Upper lobe of left lung (tissue), 6 donors: ENCODE data around the gene TBC1D8. TPM values are rescaled to one million over a fixed set of nuclear protein-coding genes. Genes with fewer than 3 reads are reported as not detected.

Experiments used
- ATAC-seq, 2 donors: fragments of 200-7000 bp; cut with Tn5 transposase; one replicate each; pipeline ENCODE4 v1.9.1; 2022; ENCODE audit warnings: mild to moderate bottlenecking in 2 of 2, moderate library complexity in 2 of 2; ENCODE audit not compliant: low FRiP score in 2 of 2
- DNase-seq, 2 donors: peaks; one replicate each; pipeline ENCODE4 v3.0.0-alpha.2; 2019 to 2020
- H3K27ac ChIP-seq, 4 donors: fragments of 200-600 bp; sonication (generic); one replicate each; pipeline ENCODE4 v1.5.1; 2016 to 2019
- H3K27me3 ChIP-seq, 4 donors: fragments of 200-600 bp; sonication (generic); one replicate each; pipeline ENCODE4 v1.5.1; 2017 to 2019
- H3K36me3 ChIP-seq, 4 donors: fragments of 200-600 bp; sonication (generic); one replicate each; pipeline ENCODE4 v1.5.1; 2016 to 2019
- H3K4me1 ChIP-seq, 4 donors: fragments of 200-600 bp; sonication (generic); one replicate each; pipeline ENCODE4 v1.5.1; 2018 to 2019
- H3K4me3 ChIP-seq, 4 donors: fragments of 200-600 bp; sonication (generic); one replicate each; pipeline ENCODE4 v1.5.1; 2017 to 2019; ENCODE audit warnings: mild to moderate bottlenecking in 2 of 4, moderate library complexity in 1 of 4
- H3K9me3 ChIP-seq, 4 donors: fragments of 200-600 bp; sonication (generic); one replicate each; pipeline ENCODE4 v1.5.1; 2018 to 2019
- CTCF ChIP-seq, 6 experiments: fragments of 450-650 bp in 4 of 6; fragments of 200-600 bp in 2 of 6; sonication (generic) in 2 of 6; IDR thresholded peaks; one replicate each; pipeline ENCODE4 v1.5.1; 2016 to 2019; ENCODE audit warnings: antibody characterized with exemption in 6 of 6
- EP300 ChIP-seq, 4 donors: sonication (generic); formaldehyde crosslinking; IDR thresholded peaks; one replicate each; pipeline ENCODE4 v1.5.1; 2017; ENCODE audit warnings: antibody characterized with exemption in 4 of 4, control low read depth in 2 of 4
- POLR2A ChIP-seq, 4 donors: fragments of 450-650 bp; IDR thresholded peaks; one replicate each; pipeline ENCODE4 v1.5.1; 2016 to 2017; ENCODE audit warnings: antibody characterized with exemption in 4 of 4, mild to moderate bottlenecking in 2 of 4
- POLR2AphosphoS5 ChIP-seq, 2 donors: sonication (generic); formaldehyde crosslinking; IDR thresholded peaks; one replicate each; pipeline ENCODE4 v1.5.1; 2017; ENCODE audit warnings: antibody characterized with exemption in 2 of 2
- WGBS, 2 donors: methylation state at CpG; one replicate each; pipeline ENCODE4 v1.1.5; 2017 to 2018; 5-methylcytosine and 5-hydroxymethylcytosine counted together
- total RNA-seq, 6 donors: library from RNA; depleted of rRNA in 4 of 6; stranded (reverse); fragments of >200 nt in 4 of 6; gene quantifications; one replicate each; pipeline versions ENCODE4 v1.1.0 to v1.2.1, GENCODE V29; 2016 to 2021
- donor health status: DM: no; HTN: no; CAD: no; lungs with moderate emphysema.
- donor health status: DM: no; HTN: yes; CAD: no; lungs with severe emphysema.

Gene TBC1D8
- total RNA-seq, 6 donors from 2014 or later = 21.0 to 133 (median 56.8) TPM

DNA sequence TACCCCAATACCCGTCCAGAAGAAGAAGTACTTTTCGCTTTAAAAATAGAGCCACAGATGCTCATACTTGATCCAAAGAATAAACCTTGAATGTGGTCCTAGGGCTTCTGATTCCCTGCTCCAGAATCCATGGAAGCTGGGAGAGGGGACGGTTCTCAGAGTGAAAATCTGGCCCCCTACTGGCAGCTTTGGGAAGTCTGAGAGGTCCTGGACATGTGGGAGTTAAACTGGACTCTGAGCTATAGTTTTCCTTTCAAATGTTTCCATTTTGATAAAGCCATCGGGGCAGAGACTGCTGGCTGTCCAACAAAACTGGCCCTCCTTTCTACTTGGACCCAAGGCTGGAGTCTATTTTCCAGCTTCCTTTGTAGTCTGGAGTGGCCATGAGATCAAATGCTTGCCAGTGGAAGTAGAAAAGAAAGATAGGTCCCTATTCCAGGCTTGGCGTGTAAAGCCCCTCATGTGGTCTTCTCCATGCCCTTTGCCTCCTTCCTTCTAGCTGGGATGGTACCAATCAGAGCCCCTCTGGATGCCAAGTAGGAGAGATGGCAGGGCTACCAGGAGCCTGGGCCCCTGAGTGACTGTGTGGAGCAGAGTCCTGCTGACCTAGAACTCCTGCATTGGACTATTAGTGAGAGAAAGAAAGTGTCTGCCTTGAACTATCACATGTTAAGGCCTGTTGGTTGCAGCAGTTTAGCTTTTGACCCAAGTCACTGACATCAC is 37.7 kb upstream of the TBC1D8 start:
- TF ChIP-seq CTCF (IDR thresholded peaks at IDR 0.05) (peak in 4 of 6 experiments; percentile 19 to 41 (median 28)), EP300 (IDR thresholded peaks at IDR 0.05) (no peak), POLR2AphosphoS5 (IDR thresholded peaks at IDR 0.05) (no peak), POLR2A (IDR thresholded peaks at IDR 0.05) (no peak)
- 67 to 69% methylated on average over 5 of the region's 5 CpGs for WGBS, 2 donors
- Histone ChIP-seq H3K4me3 (no peak overlapping the region), H3K9me3 (peaks cover 0 to 3% (median 0%) of the 10 kb centered on the region in 4 donors), H3K4me1 (no peaks in the 10 kb centered on the region), H3K36me3 (no peaks in the 10 kb centered on the region), H3K27me3 (no peaks in the 10 kb centered on the region), H3K27ac (no peak overlapping the region)
- DNase-seq (no peak), ATAC-seq (no peak)

- 69 to 87% methylated on average over 2 of the region's 2 CpGs for WGBS, 2 donors
- no peak for DNase-seq
- no peaks in the 10 kb centered on the region for H3K4me1 ChIP-seq
- no peak overlapping the region for H3K4me3 ChIP-seq
- no peak overlapping the region for H3K27ac ChIP-seq
- no peaks in the 10 kb centered on the region for H3K36me3 ChIP-seq
- peaks cover 0 to 3% (median 0%) of the 10 kb centered on the region in 4 donors for H3K9me3 ChIP-seq
- no peaks in the 10 kb centered on the region for H3K27me3 ChIP-seq
- no peak for TF ChIP-seq POLR2A (IDR thresholded peaks at IDR 0.05)
- ATAC-seq = no peak
These were observed 35.9 kb upstream of the TBC1D8 start for GRCh38 chr2:101187131-101187530.

- no peak for ATAC-seq
- Histone ChIP-seq H3K27ac (no peak overlapping the region), H3K27me3 (no peaks in the 10 kb centered on the region), H3K4me1 (no peaks in the 10 kb centered on the region), H3K4me3 (no peak overlapping the region), H3K36me3 (no peaks in the 10 kb centered on the region), H3K9me3 (peaks cover 0 to 3% (median 0%) of the 10 kb centered on the region in 4 donors)
- DNase-seq = no peak
- 92% methylated on average over 3 of the region's 3 CpGs for WGBS, 2 donors
- no peak for TF ChIP-seq POLR2A (IDR thresholded peaks at IDR 0.05)
- no peak for TF ChIP-seq CTCF (IDR thresholded peaks at IDR 0.05)
- no peak for TF ChIP-seq POLR2AphosphoS5 (IDR thresholded peaks at IDR 0.05)
- TF ChIP-seq EP300 (IDR thresholded peaks at IDR 0.05) = no peak
These were observed 34.5 kb upstream of the TBC1D8 start for GRCh38 chr2:101185656-101186055.

- ATAC-seq = no peak
- no peaks in the 10 kb centered on the region for H3K4me1 ChIP-seq
- H3K27ac ChIP-seq = no peak overlapping the region
- WGBS, 2 donors = 80 to 88% methylated on average over 4 of the region's 4 CpGs
- TF ChIP-seq EP300 (IDR thresholded peaks at IDR 0.05) = no peak
- TF ChIP-seq POLR2AphosphoS5 (IDR thresholded peaks at IDR 0.05) = no peak
- no peak for TF ChIP-seq POLR2A (IDR thresholded peaks at IDR 0.05)
- no peak for TF ChIP-seq CTCF (IDR thresholded peaks at IDR 0.05)
- DNase-seq = no peak
- H3K27me3 ChIP-seq = no peaks in the 10 kb centered on the region
- H3K36me3 ChIP-seq = no peaks in the 10 kb centered on the region
- H3K9me3 ChIP-seq = peaks cover 0 to 3% (median 0%) of the 10 kb centered on the region in 4 donors
- no peak overlapping the region for H3K4me3 ChIP-seq
These were observed 33.9 kb upstream of the TBC1D8 start for GRCh38 chr2:101185085-101185484.

DNA sequence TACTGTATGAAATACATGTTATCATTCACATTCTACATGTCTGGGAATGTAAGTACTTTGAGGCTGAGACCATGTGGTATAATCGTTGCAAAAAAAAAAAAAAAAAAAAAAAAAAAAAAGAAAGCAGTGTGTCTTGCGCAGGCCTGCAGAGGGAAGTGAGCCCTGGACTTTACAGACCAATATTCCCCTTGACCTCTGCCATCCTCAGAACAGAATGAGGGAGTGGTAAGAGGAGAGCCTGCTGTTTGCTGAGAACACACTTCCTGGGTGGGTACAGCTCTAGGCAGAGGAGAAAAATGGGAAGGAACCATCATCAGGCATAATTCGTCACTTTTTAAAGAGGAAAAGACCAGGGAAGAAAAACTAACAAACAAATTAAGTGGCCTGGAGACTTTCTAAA is 28.8 kb upstream of the TBC1D8 start:
- ATAC-seq = peak; percentile 82 to 93
- Histone ChIP-seq H3K4me3 (no peak overlapping the region), H3K4me1 (peaks cover 0 to 9% (median 1%) of the 10 kb centered on the region in 4 donors), H3K36me3 (no peaks in the 10 kb centered on the region), H3K27me3 (no peaks in the 10 kb centered on the region), H3K27ac (peak overlapping the region in 2 of 4 donors; percentile 28 to 35), H3K9me3 (no peaks in the 10 kb centered on the region)
- WGBS, 2 donors = 54 to 61% methylated on average over 3 of the region's 3 CpGs
- TF ChIP-seq CTCF (IDR thresholded peaks at IDR 0.05) (no peak), POLR2AphosphoS5 (IDR thresholded peaks at IDR 0.05) (no peak), POLR2A (IDR thresholded peaks at IDR 0.05) (no peak), EP300 (IDR thresholded peaks at IDR 0.05) (no peak)
- peak in 1 of 2 donors; percentile 38 for DNase-seq
